NCI-H2107 treated with DMSO at 0.1 percent for 48 hours (cell line): ENCODE data around the gene DAG1.

Source experiments
- DNase-seq: peaks from one replicate; lab custom pipeline; 2025; ENCODE audit not compliant: unreplicated experiment; lab: John Stamatoyannopoulos, UW

DAG1 gene

DNA sequence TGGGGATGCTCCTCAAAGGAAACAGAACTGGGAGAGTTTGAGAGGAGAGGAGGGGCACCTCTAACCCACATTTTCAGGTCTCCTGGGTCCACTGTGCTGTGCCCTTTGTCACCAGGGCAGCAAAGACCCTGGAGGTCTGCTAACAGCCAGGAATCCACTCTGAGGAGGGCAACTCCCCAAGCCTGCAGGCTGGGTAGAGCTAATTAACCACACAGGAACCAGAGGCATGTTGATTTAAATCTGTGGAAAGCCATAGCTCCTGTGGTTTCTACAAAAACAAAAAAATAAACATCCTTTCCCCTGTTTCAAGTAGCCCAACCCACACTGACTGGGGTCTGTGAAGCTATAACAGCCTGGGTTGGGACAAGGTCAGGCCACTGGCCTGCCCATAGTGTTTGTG, 82.0 kb downstream of the DAG1 start:
- DNase-seq, result no peak

DNA sequence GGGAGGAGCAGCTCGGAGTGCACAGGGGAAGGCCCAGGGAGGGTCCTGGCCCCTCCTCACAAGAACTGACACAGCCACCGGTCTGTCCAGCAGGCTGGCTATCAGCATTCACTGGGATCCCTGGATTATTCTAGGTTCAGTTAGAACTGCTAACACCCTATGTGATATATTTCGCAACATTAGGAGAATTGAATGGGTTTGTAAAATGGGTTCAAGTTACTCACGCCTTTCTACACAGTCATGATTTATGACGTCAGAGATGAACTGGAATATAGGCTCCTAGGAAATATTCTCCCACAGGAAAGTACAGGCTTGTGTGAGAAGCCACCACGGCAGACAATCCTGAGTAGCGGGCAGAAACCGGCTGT, 83.2 kb downstream of the DAG1 start:
- DNase-seq, result peak; percentile 6

DNA sequence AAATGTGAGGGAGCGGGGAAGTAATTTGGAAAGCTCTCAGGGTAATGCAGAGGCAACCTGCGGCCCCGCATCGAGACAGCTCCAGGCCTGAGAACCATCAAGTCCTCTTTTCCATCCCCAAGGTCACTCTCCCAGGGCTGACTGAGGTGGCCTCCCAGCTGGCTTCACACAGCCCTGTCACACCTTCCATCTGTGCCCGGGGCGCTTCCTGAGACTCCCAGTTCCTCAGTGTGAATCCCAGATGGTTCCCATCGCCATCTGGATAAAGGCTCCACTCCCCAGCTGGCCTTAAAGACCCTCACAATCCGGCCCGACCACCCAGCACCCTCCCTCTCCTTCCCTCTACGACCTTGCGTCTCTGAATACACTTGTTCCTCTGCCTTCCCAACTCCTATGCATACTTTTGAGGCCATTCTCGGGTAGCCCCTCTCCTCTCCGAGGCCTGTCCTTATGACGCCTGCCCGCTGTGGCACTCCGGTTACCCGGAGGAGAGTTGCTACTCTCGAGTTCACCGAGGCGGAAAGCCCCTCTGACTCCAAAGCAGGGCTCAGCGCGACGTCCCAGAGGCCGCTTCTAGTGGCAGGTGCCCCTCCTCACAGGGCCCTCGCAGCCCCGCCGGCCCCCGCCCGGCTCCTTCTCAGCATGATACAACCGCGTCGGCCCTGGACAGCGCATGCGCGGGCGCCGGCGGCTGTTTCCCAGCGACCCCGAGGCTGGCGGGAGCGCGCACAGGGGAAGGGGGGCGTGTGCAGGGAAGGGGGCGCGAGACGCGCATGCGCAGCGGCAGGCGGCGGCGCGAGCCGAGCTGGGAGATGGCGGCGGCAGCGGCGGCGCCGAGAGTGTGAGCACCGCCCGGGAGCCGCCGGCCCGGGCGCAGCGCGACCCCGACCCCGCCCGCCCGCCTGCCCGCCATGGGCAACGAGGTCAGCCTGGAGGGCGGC, 83.9 kb downstream of the DAG1 start, which contains the start of gene BSN:
BSN (plus strand) TSS at position 786 of the 941 bp plus-strand sequence; CDS start at position 912, 126 bp downstream.
- peak; percentile 58 for DNase-seq

DNA sequence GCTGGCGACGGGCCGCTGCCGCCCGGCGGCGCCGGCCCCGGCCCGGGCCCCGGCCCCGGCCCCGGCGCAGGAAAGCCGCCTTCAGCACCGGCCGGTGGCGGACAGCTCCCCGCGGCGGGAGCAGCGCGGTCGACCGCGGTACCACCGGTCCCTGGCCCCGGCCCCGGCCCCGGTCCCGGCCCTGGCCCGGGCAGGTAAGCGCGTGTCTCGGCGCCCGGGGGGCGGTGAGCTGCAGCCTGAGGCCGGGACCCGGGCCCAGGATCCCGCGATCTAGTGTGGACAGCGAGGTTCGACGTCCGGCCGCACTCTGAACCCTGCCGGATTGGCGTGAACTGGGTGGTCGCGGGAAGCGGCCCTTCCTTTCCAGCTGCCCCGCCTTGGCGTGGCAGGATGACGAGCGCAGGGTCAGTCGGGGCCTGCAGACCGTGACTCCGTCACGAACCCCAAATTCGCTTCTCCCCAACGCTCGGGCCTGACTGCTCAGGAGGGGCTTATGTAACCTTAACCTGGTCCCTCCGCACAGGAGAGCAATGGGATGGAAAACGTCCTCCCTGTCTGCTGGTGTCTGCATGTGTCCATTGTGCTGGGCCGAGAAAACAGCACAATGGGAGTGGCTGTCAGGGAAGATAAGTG, 84.7 kb downstream of the DAG1 start:
- no peak for DNase-seq

DNA sequence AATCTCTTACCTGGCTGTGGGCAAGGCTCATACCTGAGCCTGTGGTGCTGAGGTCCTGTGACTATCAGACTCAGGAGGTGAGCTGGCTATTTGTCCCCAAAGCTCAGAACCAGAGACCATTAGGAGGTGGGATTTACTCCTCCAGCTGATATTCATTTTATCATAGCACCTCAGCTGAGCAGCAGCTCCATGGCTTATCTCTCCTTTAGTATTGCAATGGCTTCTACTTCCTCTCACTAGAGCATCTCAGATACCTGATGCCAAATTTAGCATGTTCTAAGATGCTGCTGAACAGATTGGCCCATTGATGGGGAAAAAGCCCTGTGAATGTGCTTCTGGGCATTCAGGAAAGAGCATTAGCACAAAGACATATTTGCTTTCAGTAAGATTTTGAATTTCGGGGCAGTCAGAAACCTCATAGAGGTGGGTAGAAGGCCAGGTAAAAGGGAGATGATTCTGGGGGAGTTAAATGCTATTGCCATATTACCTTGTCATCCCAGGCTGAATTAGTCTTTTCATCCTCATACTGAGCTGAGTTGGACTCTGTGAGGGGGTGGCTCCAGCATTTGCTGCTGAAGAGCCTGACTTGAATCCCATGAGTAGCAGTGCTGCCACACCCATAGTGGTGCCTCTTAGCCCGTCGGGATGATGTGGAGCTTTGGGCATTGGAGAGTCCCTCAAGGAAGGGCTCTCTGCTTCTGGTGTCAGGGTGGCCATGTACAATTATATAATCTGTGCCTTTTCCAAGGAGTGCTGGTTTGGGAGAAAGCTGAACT, 86.6 kb downstream of the DAG1 start:
- DNase-seq, result no peak

DNA sequence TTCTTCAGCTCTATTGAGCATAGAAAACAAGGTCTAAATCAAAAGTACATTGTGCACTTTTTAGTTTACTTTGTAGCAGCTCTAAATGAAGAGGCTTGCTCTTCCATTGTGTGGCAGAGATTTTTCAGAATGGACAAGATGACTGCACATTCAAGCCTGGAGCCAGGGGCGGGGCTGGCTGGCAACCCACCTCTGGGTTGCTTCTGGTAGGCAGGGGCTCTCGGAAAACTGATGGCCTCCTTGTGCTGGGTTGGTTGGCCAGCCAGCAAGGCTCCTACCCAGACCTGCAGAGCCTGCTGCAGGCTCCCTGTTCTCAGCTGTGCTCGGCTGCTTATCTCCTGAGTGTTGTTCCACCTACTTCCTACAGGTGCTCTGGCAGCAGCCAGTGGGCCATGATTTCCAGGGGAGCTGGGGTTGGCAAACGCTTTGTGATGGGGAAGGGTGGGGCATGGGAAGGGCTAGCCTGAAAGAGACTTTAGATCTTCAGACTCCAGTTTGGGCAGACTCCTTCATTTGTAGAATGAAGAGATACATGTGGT, 93.0 kb downstream of the DAG1 start:
- DNase-seq, result no peak

DNA sequence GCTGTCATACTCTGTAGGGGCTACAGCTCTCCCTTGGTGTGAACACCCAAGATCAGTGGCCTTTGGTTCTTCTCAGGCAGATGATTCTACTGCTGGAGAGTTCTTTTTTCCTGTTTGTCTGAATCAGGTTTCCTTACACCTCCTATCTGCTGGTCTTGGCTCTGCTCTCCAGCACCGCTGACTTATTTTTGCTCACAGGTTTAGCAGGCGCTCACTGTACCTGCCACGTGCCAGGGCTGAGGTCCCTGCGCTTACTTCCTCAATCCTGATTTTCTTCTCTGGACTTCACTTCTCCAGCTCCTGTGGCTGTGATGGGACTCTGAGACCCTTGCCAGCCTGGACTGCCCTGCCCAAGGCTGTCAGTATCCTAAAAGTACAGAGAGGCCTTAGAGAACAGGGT, 93.7 kb downstream of the DAG1 start:
- no peak for DNase-seq

DNA sequence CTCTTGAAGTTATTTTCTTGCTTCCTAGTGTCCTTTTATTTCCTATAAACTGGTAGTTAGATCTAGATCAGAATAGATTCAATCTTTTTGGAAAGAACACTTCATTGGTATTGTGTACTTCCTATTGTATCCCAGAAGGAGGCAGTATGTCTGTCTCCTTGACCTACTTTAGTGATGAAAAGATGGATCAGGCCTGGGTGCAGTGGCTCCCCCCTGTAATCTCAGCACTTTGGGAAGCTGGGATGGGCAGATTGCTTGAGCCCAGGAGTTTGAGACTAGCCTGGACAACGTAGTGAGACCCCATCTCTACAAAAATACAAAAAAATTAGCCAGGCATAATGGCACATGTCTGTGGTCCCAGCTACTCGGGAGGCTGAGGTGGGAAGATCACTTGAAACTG, 96.2 kb downstream of the DAG1 start:
- DNase-seq, result no peak

DNA sequence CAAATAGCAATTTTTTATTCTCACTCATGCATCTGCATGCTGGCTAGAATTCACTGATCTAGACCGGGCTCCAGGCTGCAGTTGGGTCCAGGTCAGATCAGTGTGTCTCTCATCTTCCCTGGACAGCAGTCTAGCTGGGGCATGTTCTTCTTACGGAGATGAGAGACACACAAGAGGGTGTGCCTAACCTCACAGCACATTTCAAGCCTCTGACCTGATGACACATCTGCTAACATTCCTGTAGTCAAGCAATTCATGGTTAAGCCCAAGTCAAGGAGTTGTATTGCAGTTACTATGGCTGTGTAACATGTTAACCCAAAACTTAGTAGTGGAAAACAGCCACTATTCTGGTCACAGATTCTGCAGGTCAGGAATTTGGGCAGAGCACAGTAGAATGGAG, 97.3 kb downstream of the DAG1 start:
- no peak for DNase-seq

DNA sequence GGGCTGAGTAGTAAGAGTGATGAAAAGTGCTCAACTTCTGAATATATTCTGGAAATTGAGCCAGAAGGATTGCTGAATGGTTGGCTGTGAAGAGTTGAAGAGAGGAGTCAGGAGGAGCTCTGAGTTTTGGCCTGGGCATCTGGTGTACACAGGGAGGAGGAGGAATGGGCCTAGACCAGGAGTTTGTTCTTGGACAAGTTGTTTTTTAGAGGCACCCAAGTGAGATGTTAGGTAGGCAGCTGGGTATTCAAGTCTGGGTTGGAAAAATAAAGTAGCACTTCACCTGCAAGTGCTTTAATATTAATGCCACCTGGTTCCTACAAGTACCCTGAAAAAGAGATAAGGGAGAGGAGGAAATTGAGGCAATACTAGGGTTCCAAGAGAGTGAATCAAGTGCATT, 98.9 kb downstream of the DAG1 start:
- DNase-seq, result no peak

DNA sequence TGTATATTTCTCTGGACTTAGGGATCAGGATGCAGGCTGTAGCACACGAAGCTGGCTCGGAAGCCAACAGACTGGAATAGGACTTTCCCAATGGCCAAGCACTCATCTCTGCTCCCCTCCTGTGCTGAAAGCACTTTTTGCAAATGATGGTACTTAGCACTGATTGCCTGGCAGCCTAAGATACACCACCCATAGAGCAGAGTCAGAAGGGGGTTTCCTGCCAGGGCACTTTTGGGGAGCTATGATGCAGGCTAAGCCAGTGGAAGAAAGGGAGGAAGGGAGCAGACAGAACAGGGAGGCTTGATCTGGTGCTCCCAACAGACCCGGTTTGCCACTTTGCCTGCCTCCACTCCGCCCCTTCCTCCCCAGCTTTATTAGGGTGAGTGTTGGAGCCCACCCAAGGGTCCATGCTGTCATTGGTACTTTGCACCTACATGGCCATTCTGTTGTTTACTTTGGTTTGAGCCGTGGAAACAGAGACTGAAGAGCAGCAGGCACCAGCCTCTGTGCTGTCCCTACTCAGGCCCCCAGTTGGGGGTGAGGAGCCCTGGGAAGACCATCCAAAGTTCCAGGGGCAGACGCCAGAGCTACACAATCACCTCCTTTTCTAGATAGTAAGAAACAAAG, 100.1 kb downstream of the DAG1 start:
- no peak for DNase-seq

DNA sequence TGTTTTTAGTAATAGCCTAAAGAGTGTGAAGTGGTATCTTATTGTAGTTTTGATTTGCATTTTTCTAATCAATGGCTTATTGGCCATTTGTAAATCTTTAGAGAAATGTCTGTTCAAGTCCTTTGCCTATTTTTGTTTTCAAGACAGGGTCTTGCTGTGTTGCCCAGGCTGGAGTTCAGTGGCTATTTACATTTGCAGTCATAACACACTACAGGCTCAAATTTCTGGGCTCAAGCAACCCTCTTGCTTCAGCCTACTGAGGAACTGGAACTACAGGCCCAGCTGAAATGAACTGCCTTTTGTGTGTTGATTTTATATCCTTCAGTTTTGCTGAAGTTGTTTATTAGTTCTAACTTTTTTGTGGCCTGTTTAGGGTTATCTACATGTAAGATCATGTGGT, 112.1 kb downstream of the DAG1 start:
- DNase-seq, result no peak
